ENCODE data around the gene GALNT3. TPM values are rescaled to one million over a fixed set of nuclear protein-coding genes. Genes with fewer than 3 reads are reported as not detected.

Gene GALNT3
- total RNA-seq, 1 experiment from 2014 or later, result 18.5 TPM

DNA sequence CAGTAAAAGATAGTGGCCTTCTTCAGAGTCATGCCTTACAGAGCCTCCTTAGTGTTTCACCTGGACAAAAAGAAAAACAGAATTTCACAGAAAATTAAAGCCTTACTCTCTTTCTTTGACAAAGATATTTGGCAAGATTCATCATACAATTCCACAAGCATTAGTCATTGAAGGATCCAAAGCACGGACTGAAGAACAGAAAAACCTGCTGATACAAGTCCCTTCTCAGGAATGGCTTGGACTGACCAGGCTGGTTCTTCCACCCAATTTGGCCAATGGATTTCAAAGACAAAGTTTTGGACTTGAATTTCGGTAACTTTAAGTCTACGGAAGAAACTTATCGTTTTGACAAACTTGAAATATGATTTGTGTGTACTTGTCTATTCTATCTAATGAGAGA is 39.1 kb upstream of the GALNT3 start:
- Histone ChIP-seq H4K8ac (replicated peaks; ENCODE audit: insufficient read length, low read depth, low read length) (no peak overlapping the region), H2BK15ac (ENCODE audit: low read depth, low read length) (no peak overlapping the region), H2AK5ac (ENCODE audit: insufficient read length, low read length) (no peak overlapping the region), H3K4me2 (ENCODE audit: insufficient read depth, insufficient read length, low read length) (no peak overlapping the region), H3K4me1 (ENCODE audit: insufficient read depth, low read length) (no peaks in the 10 kb centered on the region), H3K56ac (ENCODE audit: insufficient read length, low read depth, low read length) (no peak overlapping the region), H3K9me3 (ENCODE audit: control insufficient read depth, low read depth, low read length) (no peaks in the 10 kb centered on the region), H3K27me3 (ENCODE audit: insufficient read depth, low read length) (no peaks in the 10 kb centered on the region), H3K23ac (ENCODE audit: insufficient read length, low read depth, low read length) (no peak overlapping the region), H3K9ac (ENCODE audit: extremely low read depth, insufficient read length, low read length) (no peak overlapping the region), H3K18ac (ENCODE audit: insufficient read length, low read depth, low read length) (no peak overlapping the region), H2BK5ac (ENCODE audit: insufficient read length, low read length) (no peak overlapping the region), H3K4ac (ENCODE audit: low read depth, low read length) (no peak overlapping the region), H3K79me1 (ENCODE audit: insufficient read depth, low read depth, low read length, poor library complexity, severe bottlenecking) (no peaks in the 10 kb centered on the region), H4K5ac (ENCODE audit: insufficient read length, low read depth, low read length) (no peak overlapping the region), H3K23me2 (ENCODE audit: insufficient read length, low read depth, low read length, poor library complexity, severe bottlenecking) (no peaks in the 10 kb centered on the region), H3K79me2 (ENCODE audit: insufficient read depth, low read length) (no peaks in the 10 kb centered on the region), H3K27ac (ENCODE audit: insufficient read length, low read depth, low read length) (no peak overlapping the region), H3T11ph (ENCODE audit: low read length) (no peak overlapping the region), H2AFZ (ENCODE audit: low read length) (no peak overlapping the region), H3K14ac (ENCODE audit: insufficient read depth, low read length) (no peak overlapping the region), H2BK20ac (ENCODE audit: low read depth, low read length, poor library complexity, severe bottlenecking) (no peak overlapping the region), H2BK120ac (ENCODE audit: low read depth, low read length, poor library complexity, severe bottlenecking) (no peak overlapping the region), H4K20me1 (ENCODE audit: control insufficient read depth, insufficient read depth, insufficient read length) (no peaks in the 10 kb centered on the region), H4K91ac (ENCODE audit: insufficient read length, low read depth, low read length) (no peak overlapping the region), H2BK12ac (ENCODE audit: insufficient read length, low read depth, low read length) (no peak overlapping the region)
- no peak for DNase-seq
- no peaks in the 10 kb centered on the region for H3K27me3 Mint-ChIP-seq (ENCODE audit: low read depth)
- no CpG with 5 or more reads among the region's 4 CpGs for WGBS (ENCODE audit: extremely low coverage, insufficient read length, low lambda C conversion rate)
- H3K4me3 Mint-ChIP-seq, result no peak overlapping the region
- no peaks in the 10 kb centered on the region for H3K9me3 Mint-ChIP-seq
- H3K27ac Mint-ChIP-seq, result no peak overlapping the region
- TF ChIP-seq, protein P1, sequence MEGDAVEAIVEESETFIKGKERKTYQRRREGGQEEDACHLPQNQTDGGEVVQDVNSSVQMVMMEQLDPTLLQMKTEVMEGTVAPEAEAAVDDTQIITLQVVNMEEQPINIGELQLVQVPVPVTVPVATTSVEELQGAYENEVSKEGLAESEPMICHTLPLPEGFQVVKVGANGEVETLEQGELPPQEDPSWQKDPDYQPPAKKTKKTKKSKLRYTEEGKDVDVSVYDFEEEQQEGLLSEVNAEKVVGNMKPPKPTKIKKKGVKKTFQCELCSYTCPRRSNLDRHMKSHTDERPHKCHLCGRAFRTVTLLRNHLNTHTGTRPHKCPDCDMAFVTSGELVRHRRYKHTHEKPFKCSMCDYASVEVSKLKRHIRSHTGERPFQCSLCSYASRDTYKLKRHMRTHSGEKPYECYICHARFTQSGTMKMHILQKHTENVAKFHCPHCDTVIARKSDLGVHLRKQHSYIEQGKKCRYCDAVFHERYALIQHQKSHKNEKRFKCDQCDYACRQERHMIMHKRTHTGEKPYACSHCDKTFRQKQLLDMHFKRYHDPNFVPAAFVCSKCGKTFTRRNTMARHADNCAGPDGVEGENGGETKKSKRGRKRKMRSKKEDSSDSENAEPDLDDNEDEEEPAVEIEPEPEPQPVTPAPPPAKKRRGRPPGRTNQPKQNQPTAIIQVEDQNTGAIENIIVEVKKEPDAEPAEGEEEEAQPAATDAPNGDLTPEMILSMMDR (conservative IDR thresholded peaks at IDR 0.05), result no peak
- peaks cover 7 to 13% of the 10 kb centered on the region in 2 experiments; a peak in 3 of 4 replicates for H3K4me1 Mint-ChIP-seq
- no peaks in the 10 kb centered on the region for H3K36me3 Mint-ChIP-seq (ENCODE audit: insufficient read depth in 1 of 3, low read depth in 3 of 3)

Measured in H9 (cell line).